Measurements from ENCODE around the gene NDRG4. TPM values are rescaled to one million over a fixed set of nuclear protein-coding genes. Genes with fewer than 3 reads are reported as not detected.

NDRG4 gene
- total RNA-seq, 1 donor from 2014 or later, result 42.9 TPM

DNA sequence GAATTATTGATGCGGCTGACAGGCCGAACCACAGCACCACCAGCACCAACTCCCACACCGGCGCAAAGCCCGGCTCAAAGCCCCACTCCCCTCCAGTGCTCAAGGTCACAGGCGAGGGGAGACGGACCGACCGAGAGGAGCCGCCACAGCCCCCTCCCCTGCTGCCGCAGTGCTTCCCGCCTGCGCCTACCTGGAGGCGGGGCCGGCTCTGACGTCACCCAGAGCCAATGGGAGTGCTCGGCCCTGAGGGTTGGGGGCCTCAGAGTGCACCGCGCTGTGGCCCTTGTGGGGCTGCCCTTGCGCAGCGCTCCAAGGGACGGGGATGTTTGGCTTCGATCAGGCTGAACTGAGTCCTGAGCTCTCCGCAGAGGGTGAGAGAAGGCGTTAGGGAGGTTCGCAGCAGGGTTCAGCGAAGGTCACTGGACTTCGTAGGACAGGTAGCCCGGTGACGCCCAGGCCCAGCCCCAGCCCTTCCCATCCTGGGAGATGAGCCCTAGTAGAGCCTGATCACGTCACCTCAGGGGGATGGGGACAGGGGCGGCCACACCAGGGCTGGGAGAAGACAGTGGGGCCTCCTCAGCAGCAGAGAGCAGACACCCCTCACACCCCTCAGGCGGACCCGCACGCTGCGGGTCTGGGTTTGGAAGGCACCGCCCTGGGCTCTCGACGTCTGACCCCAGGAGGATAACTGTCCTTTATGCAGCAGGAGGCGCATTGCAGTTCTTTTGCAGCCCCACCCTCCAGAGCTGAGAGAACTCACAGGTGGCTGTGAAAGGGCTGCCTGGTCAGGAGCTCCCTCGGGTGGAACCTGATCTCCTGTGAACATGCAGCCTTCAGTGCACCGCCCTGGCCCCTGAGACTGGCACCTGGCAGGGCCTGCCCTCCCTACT lies 1.5 kb downstream of the NDRG4 start:
- peak overlapping the region; percentile 89 for H3K27ac Mint-ChIP-seq
- peaks cover 4% of the 10 kb centered on the region for H3K4me1 Mint-ChIP-seq (ENCODE audit: unreplicated experiment)
- DNase-seq (ENCODE audit: extremely low spot score, unreplicated experiment), result no peak
- TF ChIP-seq CTCF (conservative IDR thresholded peaks at IDR 0.05), result no peak
- no peaks in the 10 kb centered on the region for H3K27me3 Mint-ChIP-seq
- H3K9me3 Mint-ChIP-seq, result no peaks in the 10 kb centered on the region
- H3K4me3 Mint-ChIP-seq, result peak overlapping the region; percentile 92
- H3K36me3 Mint-ChIP-seq, result no peaks in the 10 kb centered on the region

GRCh38 chr16:58502217-58502921 lies 2.4 kb downstream of the NDRG4 start:
- H3K4me1 Mint-ChIP-seq (ENCODE audit: unreplicated experiment), result peaks cover 4% of the 10 kb centered on the region
- no peak overlapping the region for H3K27ac Mint-ChIP-seq
- no peaks in the 10 kb centered on the region for H3K9me3 Mint-ChIP-seq
- H3K4me3 Mint-ChIP-seq, result peak overlapping the region; percentile 92
- H3K36me3 Mint-ChIP-seq, result no peaks in the 10 kb centered on the region
- H3K27me3 Mint-ChIP-seq, result no peaks in the 10 kb centered on the region
- DNase-seq (ENCODE audit: extremely low spot score, unreplicated experiment), result no peak
- no peak for TF ChIP-seq CTCF (conservative IDR thresholded peaks at IDR 0.05)

GRCh38 chr16:58503166-58503862 lies 3.4 kb downstream of the NDRG4 start:
- no peaks in the 10 kb centered on the region for H3K27me3 Mint-ChIP-seq
- peaks cover 4% of the 10 kb centered on the region for H3K4me1 Mint-ChIP-seq (ENCODE audit: unreplicated experiment)
- TF ChIP-seq CTCF (conservative IDR thresholded peaks at IDR 0.05), result no peak
- H3K36me3 Mint-ChIP-seq, result no peaks in the 10 kb centered on the region
- DNase-seq (ENCODE audit: extremely low spot score, unreplicated experiment), result no peak
- no peaks in the 10 kb centered on the region for H3K9me3 Mint-ChIP-seq
- no peak overlapping the region for H3K4me3 Mint-ChIP-seq
- H3K27ac Mint-ChIP-seq, result no peak overlapping the region

- H3K36me3 Mint-ChIP-seq, result no peaks in the 10 kb centered on the region
- H3K4me1 Mint-ChIP-seq (ENCODE audit: unreplicated experiment), result peaks cover 4% of the 10 kb centered on the region
- H3K9me3 Mint-ChIP-seq, result no peaks in the 10 kb centered on the region
- H3K4me3 Mint-ChIP-seq, result no peak overlapping the region
- no peak for DNase-seq (ENCODE audit: extremely low spot score, unreplicated experiment)
- no peak overlapping the region for H3K27ac Mint-ChIP-seq
- H3K27me3 Mint-ChIP-seq, result no peaks in the 10 kb centered on the region
- no peak for TF ChIP-seq CTCF (conservative IDR thresholded peaks at IDR 0.05)
Measured at GRCh38 chr16:58503863-58504688, 4.1 kb downstream of the NDRG4 start.

All from type B pancreatic cell (in vitro differentiated cells).